Coronary artery (tissue), 2 donors: ENCODE measurements around the gene PARP15.
"Not testable (repeated sequence)": the region's sequence is repeated elsewhere in the genome, so short reads cannot be mapped to it uniquely, and the experiment has no call there.

ENCODE experiments used
- DNase-seq: peaks from one replicate; pipeline ENCODE4 v3.0.0-alpha.2; 2017; ENCODE audit warnings: low spot score
- H3K27ac ChIP-seq, 2 donors: fragments of 200-600 bp; sonication (generic); one replicate each; pipeline ENCODE4 v1.5.1; 2016 to 2019
- H3K4me3 ChIP-seq: fragments of 200-600 bp; sonication (generic); 2 replicates; pipeline ENCODE4 v1.5.1; 2016; ENCODE audit warnings: mild to moderate bottlenecking, moderate library complexity
- CTCF ChIP-seq: fragments of 200-600 bp; sonication (generic); IDR thresholded peaks from one replicate; pipeline ENCODE4 v1.5.1; 2019; ENCODE audit warnings: antibody characterized with exemption

PARP15 gene

GRCh38 chr3:122628567-122628966 lies 51.1 kb downstream of the PARP15 start:
- no peak for DNase-seq
- no peak overlapping the region for H3K27ac ChIP-seq
- no peak overlapping the region for H3K4me3 ChIP-seq
- no peak for TF ChIP-seq CTCF

- Histone ChIP-seq H3K27ac (no peak overlapping the region), H3K4me3 (no peak overlapping the region)
- DNase-seq, result no peak
- TF ChIP-seq CTCF, result no peak
Observed at GRCh38 chr3:122629763-122630162, 52.3 kb downstream of the PARP15 start.

GRCh38 chr3:122635789-122636188 lies 58.3 kb downstream of the PARP15 start:
- Histone ChIP-seq H3K27ac (no peak overlapping the region), H3K4me3 (no peak overlapping the region)
- no peak for TF ChIP-seq CTCF
- no peak for DNase-seq

GRCh38 chr3:122636697-122637096 lies 59.2 kb downstream of the PARP15 start:
- no peak overlapping the region for H3K4me3 ChIP-seq
- no peak for DNase-seq
- TF ChIP-seq CTCF, result no peak
- no peak overlapping the region for H3K27ac ChIP-seq

GRCh38 chr3:122640437-122640999 lies 63.1 kb downstream of the PARP15 start:
- Histone ChIP-seq H3K4me3 (no peak overlapping the region), H3K27ac (no peak overlapping the region)
- no peak for DNase-seq
- no peak for TF ChIP-seq CTCF

- H3K27ac ChIP-seq, result no peak overlapping the region
- TF ChIP-seq CTCF, result no peak
- no peak for DNase-seq
- no peak overlapping the region for H3K4me3 ChIP-seq
Observed at GRCh38 chr3:122642935-122643334, 65.5 kb downstream of the PARP15 start.

GRCh38 chr3:122646146-122646988 lies 68.9 kb downstream of the PARP15 start:
- Histone ChIP-seq H3K27ac (no peak overlapping the region), H3K4me3 (no peak overlapping the region)
- TF ChIP-seq CTCF, result no peak
- DNase-seq, result no peak

- not testable (repeated sequence) for H3K4me3 ChIP-seq, H3K27ac ChIP-seq
Observed at GRCh38 chr3:122651233-122651907, 73.9 kb downstream of the PARP15 start.

GRCh38 chr3:122651962-122652361 lies 74.5 kb downstream of the PARP15 start:
- not testable (repeated sequence) for DNase-seq, H3K27ac ChIP-seq, H3K4me3 ChIP-seq

More at GRCh38 chr3:122651233-122651907, 73.9 kb downstream of the PARP15 start:
- DNase-seq, result not testable (repeated sequence)

- not testable (repeated sequence) for H3K4me3 ChIP-seq, DNase-seq, H3K27ac ChIP-seq
Observed at GRCh38 chr3:122658336-122658735, 80.9 kb downstream of the PARP15 start.
